Smooth muscle cell (in vitro differentiated cells): Measurements from ENCODE around the gene RALGPS2. TPM values are rescaled to one million over a fixed set of nuclear protein-coding genes. Genes with fewer than 3 reads are reported as not detected.

Experiments used
- DNase-seq: peaks from one replicate; lab custom pipeline; 2025; ENCODE audit not compliant: unreplicated experiment; lab: John Stamatoyannopoulos, UW
- H2AFZ ChIP-seq: fragments of 200-600 bp; sonication (generic); 2 replicates; pipeline ENCODE4 v1.6.0; 2016; ENCODE audit warnings: antibody characterized with exemption, low read depth, mild to moderate bottlenecking
- H3F3A ChIP-seq: fragments of 200-600 bp; sonication (generic); 2 replicates; pipeline ENCODE4 v1.6.0; 2017; ENCODE audit warnings: antibody characterized with exemption, low read depth
- H3K27ac ChIP-seq: fragments of 200-600 bp; sonication (generic); 2 replicates; pipeline ENCODE4 v1.5.1; 2016; ENCODE audit warnings: low read depth, mild to moderate bottlenecking
- H3K27me3 ChIP-seq: fragments of 200-600 bp; sonication (generic); 2 replicates; pipeline ENCODE4 v1.6.1; 2016; ENCODE audit warnings: low read depth, mild to moderate bottlenecking
- H3K36me3 ChIP-seq: fragments of 200-600 bp; sonication (generic); 2 replicates; pipeline ENCODE4 v1.5.1; 2016; ENCODE audit warnings: low read depth
- H3K4me1 ChIP-seq: fragments of 200-600 bp; sonication (generic); 2 replicates; pipeline ENCODE4 v1.5.1; 2016; ENCODE audit warnings: low read depth
- H3K4me2 ChIP-seq: fragments of 200-600 bp; sonication (generic); 2 replicates; pipeline ENCODE4 v1.6.0; 2016; ENCODE audit warnings: mild to moderate bottlenecking
- H3K4me3 ChIP-seq: fragments of 200-600 bp; sonication (generic); 2 replicates; pipeline ENCODE4 v1.5.1; 2016; ENCODE audit warnings: mild to moderate bottlenecking
- H3K79me2 ChIP-seq: fragments of 200-600 bp; sonication (generic); 2 replicates; pipeline ENCODE4 v1.6.0; 2016; ENCODE audit warnings: low read depth, mild to moderate bottlenecking
- H3K9ac ChIP-seq: fragments of 200-600 bp; sonication (generic); 2 replicates; pipeline ENCODE4 v1.6.0; 2016; ENCODE audit warnings: low read depth
- H3K9me3 ChIP-seq: fragments of 200-600 bp; sonication (generic); replicated peaks from 2 replicates; pipeline ENCODE4 v1.5.1; 2016; ENCODE audit warnings: low read depth
- H4K20me1 ChIP-seq: fragments of 200-600 bp; sonication (generic); 2 replicates; pipeline ENCODE4 v1.6.0; 2016; ENCODE audit warnings: low read depth
- WGBS: methylation state at CpG from one replicate; pipeline ENCODE4 v1.1.7; 2016; ENCODE audit warnings: low lambda C conversion rate; 5-methylcytosine and 5-hydroxymethylcytosine counted together
- polyA plus RNA-seq: library from polyadenylated mRNA; unstranded; fragments of >200 nt; fragmentation: Nextera tagmentation; extraction: Ambion mirVana; gene quantifications from 2 replicates; pipeline ENCODE4 v1.2.1, GENCODE V29; 2016
- total RNA-seq: library from RNA; depleted of rRNA; stranded (reverse); fragments of >200 nt; gene quantifications from 2 replicates; pipeline ENCODE4 v1.2.3, GENCODE V29; 2014
- TF ChIP-seq, protein P1 (sequence below): fragments of 200-600 bp; sonication (generic); IDR thresholded peaks from 2 replicates; pipeline ENCODE4 v1.5.1; 2017; ENCODE audit warnings: borderline replicate concordance, mild to moderate bottlenecking, antibody characterized with exemption; ENCODE audit not compliant: insufficient read depth, poor library complexity, severe bottlenecking

The RALGPS2 gene
- total and polyA plus RNA-seq, 2 experiments from 2014 or later: 4.7 to 23.8 TPM

DNA sequence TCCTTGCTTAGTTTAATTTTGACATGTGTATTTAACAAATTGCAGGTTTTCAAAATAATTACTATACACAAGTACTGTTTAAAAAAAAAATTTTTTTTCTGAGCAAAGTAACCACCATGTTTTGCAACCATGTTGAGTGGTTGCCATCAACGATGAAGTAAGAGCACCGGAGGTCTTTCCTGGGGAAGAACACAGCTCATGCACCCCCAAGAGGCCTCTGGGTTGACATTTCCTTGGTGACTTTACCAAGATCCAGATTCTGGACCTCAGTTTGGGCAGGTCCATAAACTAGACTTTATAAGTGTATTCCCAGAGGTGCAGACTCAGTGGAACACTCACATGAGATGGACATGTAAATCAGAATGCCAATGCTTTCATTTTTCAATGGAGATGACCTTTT, 36.8 kb upstream of the RALGPS2 start:
- no peak overlapping the region for H2AFZ ChIP-seq
- H3K4me3 ChIP-seq: no peak overlapping the region
- H3K4me1 ChIP-seq: no peaks in the 10 kb centered on the region
- H3K27ac ChIP-seq: no peak overlapping the region
- no peaks in the 10 kb centered on the region for H3F3A ChIP-seq
- no peak for DNase-seq
- H3K36me3 ChIP-seq: no peaks in the 10 kb centered on the region
- no peaks in the 10 kb centered on the region for H4K20me1 ChIP-seq
- WGBS: 91% methylated on average over 2 of the region's 2 CpGs
- H3K4me2 ChIP-seq: no peak overlapping the region
- no peaks in the 10 kb centered on the region for H3K9me3 ChIP-seq
- H3K9ac ChIP-seq: no peak overlapping the region
- no peaks in the 10 kb centered on the region for H3K27me3 ChIP-seq
- TF ChIP-seq, protein P1, sequence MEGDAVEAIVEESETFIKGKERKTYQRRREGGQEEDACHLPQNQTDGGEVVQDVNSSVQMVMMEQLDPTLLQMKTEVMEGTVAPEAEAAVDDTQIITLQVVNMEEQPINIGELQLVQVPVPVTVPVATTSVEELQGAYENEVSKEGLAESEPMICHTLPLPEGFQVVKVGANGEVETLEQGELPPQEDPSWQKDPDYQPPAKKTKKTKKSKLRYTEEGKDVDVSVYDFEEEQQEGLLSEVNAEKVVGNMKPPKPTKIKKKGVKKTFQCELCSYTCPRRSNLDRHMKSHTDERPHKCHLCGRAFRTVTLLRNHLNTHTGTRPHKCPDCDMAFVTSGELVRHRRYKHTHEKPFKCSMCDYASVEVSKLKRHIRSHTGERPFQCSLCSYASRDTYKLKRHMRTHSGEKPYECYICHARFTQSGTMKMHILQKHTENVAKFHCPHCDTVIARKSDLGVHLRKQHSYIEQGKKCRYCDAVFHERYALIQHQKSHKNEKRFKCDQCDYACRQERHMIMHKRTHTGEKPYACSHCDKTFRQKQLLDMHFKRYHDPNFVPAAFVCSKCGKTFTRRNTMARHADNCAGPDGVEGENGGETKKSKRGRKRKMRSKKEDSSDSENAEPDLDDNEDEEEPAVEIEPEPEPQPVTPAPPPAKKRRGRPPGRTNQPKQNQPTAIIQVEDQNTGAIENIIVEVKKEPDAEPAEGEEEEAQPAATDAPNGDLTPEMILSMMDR: no peak
- H3K79me2 ChIP-seq: no peaks in the 10 kb centered on the region

DNA sequence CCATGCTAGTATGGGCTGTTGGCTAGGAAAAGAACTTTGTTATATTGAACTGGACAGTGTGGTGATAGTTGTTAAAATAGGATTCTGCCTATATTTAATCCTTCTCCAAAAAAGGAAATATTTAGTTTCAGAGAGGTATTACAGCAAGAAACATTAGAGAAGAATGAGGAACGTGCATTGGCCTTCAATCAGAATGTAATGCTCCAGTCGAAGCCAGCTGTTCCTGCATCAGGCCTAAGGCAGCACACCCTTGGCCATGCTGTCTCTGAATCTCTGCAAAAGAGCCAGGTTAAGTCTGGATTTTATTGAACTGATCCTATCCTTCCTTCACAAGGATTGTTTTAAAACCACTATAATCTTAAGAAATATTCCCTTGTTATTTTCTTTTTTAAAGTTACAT, 35.3 kb upstream of the RALGPS2 start:
- no peaks in the 10 kb centered on the region for H3K36me3 ChIP-seq
- no peak overlapping the region for H3K9ac ChIP-seq
- no peak for DNase-seq
- H3K79me2 ChIP-seq: no peaks in the 10 kb centered on the region
- no peaks in the 10 kb centered on the region for H4K20me1 ChIP-seq
- 81% methylated on average over 2 of the region's 2 CpGs for WGBS
- TF ChIP-seq, protein P1: no peak
- H3K9me3 ChIP-seq: no peaks in the 10 kb centered on the region
- no peak overlapping the region for H3K27ac ChIP-seq
- H3K27me3 ChIP-seq: no peaks in the 10 kb centered on the region
- H3K4me2 ChIP-seq: no peak overlapping the region
- no peak overlapping the region for H3K4me3 ChIP-seq
- no peaks in the 10 kb centered on the region for H3F3A ChIP-seq
- H3K4me1 ChIP-seq: no peaks in the 10 kb centered on the region
- no peak overlapping the region for H2AFZ ChIP-seq

- Histone ChIP-seq H3K9ac (no peak overlapping the region), H3F3A (no peaks in the 10 kb centered on the region), H3K9me3 (no peaks in the 10 kb centered on the region), H2AFZ (no peak overlapping the region), H3K36me3 (no peaks in the 10 kb centered on the region), H3K27ac (no peak overlapping the region), H4K20me1 (no peaks in the 10 kb centered on the region), H3K79me2 (no peaks in the 10 kb centered on the region), H3K27me3 (no peaks in the 10 kb centered on the region), H3K4me2 (no peak overlapping the region), H3K4me3 (no peak overlapping the region), H3K4me1 (no peaks in the 10 kb centered on the region)
- TF ChIP-seq, protein P1: no peak
- 81% methylated on average over 5 of the region's 5 CpGs for WGBS
- no peak for DNase-seq
These were observed 34.5 kb upstream of the RALGPS2 start for GRCh38 chr1:178690496-178690895.

- H3K36me3 ChIP-seq: no peaks in the 10 kb centered on the region
- H3K27ac ChIP-seq: no peak overlapping the region
- no peaks in the 10 kb centered on the region for H3K27me3 ChIP-seq
- H3K4me3 ChIP-seq: no peak overlapping the region
- H3F3A ChIP-seq: no peaks in the 10 kb centered on the region
- H3K4me1 ChIP-seq: no peaks in the 10 kb centered on the region
- TF ChIP-seq, protein P1: no peak
- H2AFZ ChIP-seq: no peak overlapping the region
- WGBS: 91% methylated on average over 5 of the region's 5 CpGs
- no peaks in the 10 kb centered on the region for H3K79me2 ChIP-seq
- DNase-seq: no peak
- H3K4me2 ChIP-seq: no peak overlapping the region
- no peaks in the 10 kb centered on the region for H3K9me3 ChIP-seq
- H3K9ac ChIP-seq: no peak overlapping the region
- H4K20me1 ChIP-seq: no peaks in the 10 kb centered on the region
These were observed 32.3 kb upstream of the RALGPS2 start for GRCh38 chr1:178692564-178693327.
